HG02852 (cell line): ENCODE results near the gene CYP26C1.

Experiments used
- ATAC-seq: cut with Tn5 transposase; IDR thresholded peaks from one replicate; pipeline ENCODE4 v1.9.1; 2021; ENCODE audit warnings: mild to moderate bottlenecking, moderate library complexity; ENCODE audit not compliant: unreplicated experiment

The CYP26C1 gene, protein sequence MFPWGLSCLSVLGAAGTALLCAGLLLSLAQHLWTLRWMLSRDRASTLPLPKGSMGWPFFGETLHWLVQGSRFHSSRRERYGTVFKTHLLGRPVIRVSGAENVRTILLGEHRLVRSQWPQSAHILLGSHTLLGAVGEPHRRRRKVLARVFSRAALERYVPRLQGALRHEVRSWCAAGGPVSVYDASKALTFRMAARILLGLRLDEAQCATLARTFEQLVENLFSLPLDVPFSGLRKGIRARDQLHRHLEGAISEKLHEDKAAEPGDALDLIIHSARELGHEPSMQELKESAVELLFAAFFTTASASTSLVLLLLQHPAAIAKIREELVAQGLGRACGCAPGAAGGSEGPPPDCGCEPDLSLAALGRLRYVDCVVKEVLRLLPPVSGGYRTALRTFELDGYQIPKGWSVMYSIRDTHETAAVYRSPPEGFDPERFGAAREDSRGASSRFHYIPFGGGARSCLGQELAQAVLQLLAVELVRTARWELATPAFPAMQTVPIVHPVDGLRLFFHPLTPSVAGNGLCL

DNA sequence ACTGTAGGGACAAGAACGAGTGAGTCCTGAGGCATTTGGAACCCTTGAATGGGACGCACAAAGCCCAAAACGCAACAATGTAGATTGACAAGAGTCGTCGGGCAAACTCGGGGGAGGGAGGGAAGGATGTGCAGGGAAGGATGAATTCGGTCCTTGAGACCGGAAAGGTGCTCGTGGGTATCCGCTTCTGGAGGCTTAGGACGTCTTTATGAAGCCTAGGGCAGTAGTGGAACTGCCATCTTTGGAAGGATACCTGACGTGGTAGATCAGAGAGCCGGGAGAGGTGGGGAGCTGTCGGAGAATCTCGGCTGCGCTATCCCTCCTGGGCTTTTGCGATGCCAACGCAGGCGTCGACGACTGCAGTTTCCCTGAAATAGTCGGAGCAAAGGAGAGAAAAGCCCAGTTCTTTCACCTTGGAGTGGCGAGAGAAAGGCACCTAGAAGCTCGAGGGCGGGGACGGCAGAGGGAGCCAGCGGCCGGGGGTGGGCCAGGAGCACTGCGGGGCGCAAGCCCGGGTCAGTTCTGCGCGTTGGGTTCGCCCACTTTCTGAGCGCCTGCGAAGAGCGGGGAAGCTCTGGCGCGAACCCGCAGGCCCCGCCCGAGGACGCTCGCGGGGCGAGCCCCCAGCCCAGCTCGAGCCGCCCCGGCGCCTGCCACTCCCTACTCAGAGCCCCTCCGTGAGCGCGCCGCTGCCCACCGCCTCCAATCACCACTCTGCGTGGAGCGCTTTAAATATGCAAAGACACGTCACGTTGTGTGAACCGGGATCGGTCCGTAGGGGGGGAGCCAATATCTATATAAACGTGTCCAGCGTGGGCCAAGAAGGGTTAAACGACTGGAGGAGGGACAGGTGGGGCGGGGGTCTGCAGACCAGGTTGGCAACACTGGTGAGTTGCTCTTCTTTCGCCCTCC is at the start of gene CYP26C1:
Gene CYP26C1, plus strand, starts transcription at position 824 of the 912 bp plus-strand sequence. CDS start 466 bp downstream, outside the sequence.
- no peak for ATAC-seq

DNA sequence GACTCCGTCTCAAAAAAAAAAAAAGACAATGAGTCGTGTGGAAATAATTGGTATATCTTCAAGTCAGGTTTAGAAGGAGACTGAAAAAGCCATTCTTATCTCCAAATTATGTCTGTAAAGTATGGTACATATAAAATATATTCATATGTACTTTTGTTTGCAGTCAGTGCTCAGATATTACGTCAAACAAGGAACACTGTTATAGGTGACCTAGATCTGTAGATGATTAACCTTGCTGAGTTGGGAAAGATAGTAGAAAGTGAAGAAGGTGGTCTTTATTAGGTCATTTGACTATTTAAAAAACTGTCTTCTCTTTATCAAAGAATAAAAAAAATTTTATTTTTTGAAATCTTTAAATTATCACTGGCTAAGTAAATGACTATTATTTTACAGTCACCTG is 44.9 kb upstream of the CYP26C1 start:
- no peak for ATAC-seq

DNA sequence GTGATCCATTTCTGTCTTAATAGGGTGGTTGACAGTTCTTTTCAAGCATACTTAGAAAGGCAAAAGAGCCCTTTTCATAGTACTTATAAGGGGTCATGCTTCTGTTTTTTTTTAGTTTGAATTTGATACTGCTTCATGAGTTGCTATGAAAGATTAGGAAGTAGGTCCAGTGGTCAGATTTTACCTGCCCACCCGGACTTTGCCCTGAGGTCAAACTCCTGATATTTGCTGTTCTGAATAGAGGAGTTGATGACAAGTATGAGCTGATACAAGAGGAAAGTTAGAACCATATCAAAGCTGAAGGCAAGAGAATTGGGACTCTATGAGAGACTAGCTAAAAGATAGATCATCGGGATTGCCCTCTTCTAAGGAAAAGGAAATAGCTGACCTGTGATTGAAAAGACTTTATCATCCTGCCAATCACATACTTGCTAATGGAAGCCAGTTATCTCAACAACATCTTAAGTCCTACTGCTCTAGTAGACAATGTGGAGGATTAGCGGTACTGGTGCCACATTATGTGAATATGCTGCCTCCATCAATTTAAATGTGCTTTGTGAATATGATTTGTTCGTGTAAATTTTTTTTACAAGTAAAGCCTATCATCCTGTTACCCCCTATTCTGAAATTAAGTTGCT is 37.5 kb upstream of the CYP26C1 start:
- no peak for ATAC-seq

DNA sequence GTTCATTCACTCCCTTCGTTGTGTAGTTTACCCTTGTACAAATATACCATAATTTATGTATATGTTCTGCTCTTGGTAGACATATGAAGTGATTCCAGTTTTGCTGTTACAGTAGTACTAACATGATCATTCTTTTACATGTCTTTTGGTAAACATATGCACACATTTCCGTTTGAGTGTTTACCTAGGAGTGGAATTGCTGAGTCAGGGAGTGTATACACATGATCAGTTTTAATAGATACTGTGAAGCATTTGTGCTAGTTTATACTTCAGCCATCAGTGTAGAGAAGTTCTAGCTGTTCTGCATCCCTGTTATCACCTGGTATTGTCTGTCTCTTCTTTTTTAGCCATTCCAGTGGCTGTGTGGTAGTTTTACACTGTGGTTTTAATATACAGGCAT is 34.5 kb upstream of the CYP26C1 start:
- no peak for ATAC-seq

DNA sequence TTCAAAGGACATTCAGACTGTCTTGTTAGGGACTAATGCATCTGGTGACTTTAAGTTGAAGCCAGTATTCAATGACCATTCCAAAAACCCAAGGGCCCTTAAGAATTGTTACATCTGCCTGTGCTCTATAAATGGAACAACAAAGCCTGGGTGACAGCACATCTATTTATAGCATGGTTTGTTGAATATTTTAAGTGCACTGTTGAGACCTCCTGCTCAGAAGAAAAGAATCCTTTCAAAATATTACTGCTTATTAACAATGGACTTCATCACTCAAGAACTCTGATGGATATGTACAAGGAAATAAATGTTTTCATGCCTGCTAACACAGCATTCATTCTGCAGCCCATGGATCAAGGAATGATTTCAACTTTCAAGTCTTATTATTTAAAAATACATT is 33.1 kb upstream of the CYP26C1 start:
- no peak for ATAC-seq

DNA sequence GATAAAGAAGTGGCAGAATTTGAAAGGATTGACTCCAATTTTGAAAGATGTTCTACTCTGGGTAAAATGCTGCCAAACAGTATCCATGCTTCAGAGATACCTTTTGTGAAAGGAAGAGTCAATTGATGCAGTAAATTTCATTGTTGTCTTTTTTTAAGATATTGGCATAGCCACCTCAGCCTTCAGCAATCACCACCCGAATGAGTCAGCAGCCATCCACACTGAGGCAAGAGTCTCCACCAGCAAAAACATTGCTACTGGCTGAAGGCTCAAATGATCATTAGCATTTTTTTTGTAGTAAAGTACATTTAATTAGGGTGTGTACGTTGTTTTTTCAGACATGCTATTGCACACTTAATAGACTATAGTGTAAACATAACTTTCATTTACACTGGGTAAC is 31.7 kb upstream of the CYP26C1 start:
- ATAC-seq, result no peak

DNA sequence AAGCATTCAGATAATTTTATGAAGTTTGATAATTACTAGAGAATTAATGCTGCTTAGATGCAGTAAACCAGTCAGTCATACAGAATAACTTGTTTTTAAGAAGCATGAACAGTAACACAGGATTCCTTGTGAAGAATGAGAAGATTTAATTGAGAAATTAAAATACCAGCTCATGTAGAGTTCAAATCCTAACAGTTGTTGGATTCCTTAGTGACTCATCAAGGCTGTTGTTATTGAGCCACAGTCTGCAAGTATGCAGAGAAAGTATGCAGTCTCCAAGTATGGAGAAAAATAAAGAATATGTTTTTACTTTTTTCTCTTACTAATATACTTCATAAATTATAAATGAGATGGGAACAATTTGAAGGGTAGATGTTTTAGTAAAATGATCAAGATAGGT is 30.2 kb upstream of the CYP26C1 start:
- no peak for ATAC-seq

DNA sequence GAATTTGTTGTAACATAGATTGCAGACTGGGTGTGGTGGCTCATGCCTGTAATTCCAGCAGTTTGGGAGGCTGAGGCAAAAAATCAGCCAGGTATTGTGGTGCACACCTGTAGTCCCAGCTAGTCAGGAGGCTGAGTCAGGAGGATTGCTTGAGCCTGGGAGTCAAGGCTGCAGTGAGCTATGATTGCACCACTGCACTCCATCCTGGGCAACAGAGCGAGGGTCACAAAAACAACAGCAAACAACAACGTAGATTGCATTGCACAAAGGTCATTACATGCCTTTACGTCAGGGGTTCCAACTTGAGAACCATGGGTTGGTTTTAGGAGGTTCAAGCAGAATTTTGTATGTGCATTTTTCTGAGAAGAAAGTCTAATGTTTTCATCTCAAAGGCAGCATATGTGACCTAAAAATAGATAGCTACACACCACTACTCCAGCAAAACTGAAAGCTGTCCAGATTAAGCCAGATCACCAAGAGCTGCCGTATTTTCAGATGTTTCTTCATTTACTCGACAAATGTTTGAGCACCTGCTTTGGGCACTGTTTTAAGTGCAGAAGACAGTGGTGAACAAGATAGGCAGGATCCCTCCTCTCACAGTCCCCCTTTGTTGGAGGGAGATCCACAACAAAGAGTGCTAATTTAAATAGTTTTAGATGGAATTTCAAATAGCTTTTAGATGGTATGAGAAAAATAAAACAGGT is 28.3 kb upstream of the CYP26C1 start:
- ATAC-seq, result no peak

DNA sequence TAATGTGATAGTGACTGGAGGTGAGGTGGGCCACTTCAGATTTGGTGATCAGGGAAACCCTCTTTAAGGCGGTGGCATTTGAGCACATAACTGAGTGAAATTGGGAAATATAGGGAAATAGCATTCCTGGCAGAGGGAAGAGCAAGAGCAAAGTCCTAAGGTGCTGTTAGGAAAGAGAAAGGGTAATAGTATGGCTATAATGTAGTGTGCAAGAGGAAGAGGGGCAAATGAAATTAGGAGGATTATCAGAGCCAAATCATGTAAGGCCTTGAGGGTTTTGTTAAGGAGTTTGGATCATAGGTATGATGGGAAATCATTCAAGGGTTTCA is 27.8 kb upstream of the CYP26C1 start:
- ATAC-seq, result no peak

DNA sequence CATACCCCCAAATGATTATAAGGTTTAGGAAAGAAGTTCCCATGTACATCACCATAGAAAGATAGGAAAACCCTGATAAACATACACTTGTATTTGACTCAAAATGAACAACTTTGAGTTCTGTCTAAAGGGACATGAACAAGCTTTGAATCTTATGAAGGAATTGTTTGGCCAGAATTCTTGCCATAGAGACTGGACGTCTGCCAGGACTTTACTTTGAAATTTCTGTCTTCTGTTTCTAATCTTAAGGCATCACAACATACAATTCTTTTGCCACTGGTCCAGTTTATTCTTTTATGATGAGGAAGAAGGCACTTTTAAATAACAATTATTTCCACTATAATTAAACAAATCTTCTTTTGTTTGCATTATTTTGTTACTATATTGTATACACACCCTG is 26.2 kb upstream of the CYP26C1 start:
- ATAC-seq, result no peak

DNA sequence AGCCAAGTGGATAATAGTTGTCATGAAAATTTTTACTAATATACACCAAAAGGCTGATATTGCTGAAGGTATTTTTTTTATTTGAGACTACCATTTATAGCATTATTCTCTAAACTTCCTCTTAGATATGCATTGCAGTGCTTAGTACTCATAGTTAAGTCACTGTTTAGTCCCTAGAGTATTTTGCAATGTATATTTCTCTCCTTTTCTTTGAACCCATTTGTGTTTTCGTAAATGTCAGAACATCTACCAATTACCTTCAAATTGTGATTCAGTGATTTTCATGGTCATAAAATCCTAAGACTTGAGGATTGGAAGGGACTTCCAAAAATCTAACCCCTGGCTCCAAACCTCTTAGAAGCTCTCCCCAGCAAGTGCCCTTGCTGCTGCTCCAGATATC is 21.5 kb upstream of the CYP26C1 start:
- no peak for ATAC-seq

DNA sequence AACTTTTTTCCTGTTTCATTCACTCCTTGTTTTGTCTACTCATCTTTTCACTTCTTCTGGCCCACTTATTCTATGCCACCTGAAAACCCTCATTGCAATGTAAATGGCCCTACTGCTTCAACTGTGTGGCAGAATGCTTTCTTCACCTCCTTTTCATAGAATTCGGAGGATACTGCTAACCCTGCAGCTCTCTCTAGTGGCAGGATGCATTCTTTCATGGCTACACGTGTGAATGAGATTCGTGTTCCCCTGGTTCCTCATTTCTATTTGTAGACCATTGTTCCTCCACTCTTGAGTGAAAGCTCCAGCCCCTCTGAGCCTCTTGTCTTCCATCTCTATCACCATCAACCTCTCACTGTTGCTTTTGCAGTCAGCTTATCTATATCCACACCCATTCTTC is 20.9 kb upstream of the CYP26C1 start:
- no peak for ATAC-seq

DNA sequence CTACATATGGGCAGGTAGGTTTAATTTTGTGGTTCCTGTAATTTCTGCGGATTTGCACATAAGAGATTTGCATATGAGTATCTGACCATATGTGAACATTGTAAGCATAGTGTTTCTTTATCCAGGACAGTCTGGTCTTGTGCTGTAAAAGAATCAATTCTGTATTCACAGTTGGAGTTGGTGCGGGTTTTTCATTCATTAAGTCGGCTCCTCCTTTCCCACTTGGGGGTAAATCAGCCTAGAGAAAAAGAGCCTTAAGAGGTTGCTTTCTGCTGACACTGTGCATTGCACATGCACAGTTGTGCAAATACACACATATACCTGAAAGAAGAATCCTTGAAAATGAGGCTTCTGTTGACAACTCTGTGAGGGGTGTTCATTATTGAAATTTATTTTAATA is 6.1 kb upstream of the CYP26C1 start:
- no peak for ATAC-seq

DNA sequence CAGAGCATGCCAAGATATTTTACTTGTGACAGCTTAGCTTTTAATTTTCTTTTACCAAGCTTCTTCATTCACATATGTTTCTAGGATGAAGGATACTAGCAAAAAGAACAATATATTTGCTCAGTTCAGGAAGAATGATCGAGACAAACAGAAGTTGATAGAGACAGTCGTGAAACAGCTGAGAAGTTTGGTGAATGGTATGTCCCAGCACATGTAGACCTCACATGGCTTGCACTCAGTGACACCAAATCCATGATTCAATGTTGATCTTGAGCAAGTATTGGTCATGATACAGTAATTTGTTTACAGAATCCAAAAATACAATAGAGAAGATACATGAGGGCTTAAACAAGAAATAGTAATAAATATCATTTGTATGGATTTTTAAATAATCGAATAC is 2.5 kb upstream of the CYP26C1 start:
- no peak for ATAC-seq

DNA sequence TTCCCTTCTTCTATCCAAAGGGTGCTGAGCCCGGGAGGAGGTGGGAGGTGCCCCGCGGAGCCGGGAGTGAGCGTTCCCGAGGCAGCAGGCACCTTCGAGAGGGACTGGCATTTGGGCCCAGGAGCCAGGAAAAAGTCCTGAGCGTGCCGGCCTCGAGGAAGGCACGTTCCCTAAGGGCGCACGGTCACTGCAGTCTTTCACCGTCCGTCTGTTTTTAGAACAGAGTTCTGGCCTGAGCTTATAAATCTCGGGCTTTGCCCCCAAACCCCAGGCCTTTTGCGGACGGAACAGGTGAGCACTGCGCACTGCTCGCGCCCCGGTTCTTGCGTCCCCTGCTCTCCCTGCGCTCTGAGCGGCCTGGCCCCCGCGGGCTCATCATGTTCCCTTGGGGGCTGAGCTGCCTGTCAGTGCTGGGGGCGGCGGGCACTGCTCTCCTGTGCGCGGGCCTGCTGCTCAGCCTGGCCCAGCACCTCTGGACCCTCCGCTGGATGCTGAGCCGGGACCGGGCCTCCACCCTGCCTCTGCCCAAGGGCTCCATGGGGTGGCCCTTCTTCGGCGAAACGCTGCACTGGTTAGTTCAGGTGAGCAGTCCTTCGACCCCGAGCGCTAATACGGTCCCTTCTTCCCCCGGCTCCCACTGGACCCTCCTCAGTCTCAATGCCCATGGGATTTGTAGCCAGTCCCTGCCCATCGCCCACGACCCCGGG is 442 bp downstream of the CYP26C1 start:
- no peak for ATAC-seq

DNA sequence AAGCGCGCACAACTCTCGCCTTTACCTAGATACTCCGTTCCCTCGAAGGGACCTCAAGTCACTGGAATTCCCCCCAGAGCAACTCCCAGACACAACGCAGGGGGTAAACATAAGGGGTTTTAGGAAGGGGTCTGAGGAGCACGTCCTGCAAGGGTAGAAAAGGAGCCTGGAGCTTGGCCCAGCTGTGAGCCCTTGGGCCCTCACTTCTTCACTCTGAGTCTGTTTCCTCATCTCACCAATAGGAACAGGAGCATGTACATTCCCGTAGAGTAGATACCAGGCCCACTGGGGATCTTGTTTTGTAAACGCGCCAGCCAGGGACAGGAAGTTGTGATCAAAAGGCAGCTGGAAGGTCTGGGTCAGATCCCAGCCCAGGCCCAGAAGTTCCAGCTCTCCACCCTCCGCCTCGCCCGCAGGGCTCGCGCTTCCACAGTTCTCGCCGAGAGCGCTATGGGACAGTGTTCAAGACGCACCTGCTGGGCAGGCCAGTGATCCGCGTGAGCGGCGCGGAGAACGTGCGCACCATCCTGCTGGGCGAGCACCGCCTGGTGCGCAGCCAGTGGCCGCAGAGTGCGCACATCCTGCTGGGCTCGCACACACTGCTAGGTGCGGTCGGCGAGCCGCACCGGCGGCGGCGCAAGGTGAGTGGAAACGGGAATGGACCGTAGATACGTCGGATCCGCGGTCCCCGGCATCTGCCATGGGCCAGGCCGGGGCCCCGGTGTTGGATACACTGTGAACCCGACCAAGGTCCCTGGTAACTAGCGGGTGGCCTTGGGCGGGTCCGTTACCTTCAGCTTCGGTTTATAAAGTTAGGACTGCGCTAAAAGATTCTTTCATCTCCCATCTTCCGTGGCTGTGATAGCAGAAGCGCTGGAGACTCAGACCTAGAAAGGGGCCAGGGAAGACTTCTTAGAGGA is 1.3 kb downstream of the CYP26C1 start:
- no peak for ATAC-seq

DNA sequence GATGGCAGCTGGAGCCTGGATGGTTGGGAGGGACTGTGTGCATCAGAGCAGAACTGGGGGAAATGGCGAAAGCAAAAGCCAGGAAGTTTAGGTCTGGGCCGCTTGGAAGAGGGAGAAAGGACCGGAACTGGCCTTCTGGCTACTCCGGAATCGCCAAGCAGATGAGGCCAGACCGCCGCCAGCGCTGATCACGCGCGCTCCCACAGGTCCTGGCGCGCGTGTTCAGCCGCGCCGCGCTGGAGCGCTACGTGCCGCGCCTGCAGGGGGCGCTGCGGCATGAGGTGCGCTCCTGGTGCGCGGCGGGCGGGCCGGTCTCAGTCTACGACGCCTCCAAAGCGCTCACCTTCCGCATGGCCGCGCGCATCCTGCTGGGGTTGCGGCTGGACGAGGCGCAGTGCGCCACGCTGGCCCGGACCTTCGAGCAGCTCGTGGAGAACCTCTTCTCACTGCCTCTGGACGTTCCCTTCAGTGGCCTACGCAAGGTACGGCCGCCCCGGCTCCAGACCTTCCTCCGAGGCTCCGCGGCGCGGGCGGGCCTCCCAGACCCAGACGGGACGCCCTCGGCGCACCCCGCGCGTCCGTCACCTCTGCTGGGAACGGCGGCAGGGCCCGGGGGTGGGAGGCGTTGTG is 2.0 kb downstream of the CYP26C1 start:
- no peak for ATAC-seq

DNA sequence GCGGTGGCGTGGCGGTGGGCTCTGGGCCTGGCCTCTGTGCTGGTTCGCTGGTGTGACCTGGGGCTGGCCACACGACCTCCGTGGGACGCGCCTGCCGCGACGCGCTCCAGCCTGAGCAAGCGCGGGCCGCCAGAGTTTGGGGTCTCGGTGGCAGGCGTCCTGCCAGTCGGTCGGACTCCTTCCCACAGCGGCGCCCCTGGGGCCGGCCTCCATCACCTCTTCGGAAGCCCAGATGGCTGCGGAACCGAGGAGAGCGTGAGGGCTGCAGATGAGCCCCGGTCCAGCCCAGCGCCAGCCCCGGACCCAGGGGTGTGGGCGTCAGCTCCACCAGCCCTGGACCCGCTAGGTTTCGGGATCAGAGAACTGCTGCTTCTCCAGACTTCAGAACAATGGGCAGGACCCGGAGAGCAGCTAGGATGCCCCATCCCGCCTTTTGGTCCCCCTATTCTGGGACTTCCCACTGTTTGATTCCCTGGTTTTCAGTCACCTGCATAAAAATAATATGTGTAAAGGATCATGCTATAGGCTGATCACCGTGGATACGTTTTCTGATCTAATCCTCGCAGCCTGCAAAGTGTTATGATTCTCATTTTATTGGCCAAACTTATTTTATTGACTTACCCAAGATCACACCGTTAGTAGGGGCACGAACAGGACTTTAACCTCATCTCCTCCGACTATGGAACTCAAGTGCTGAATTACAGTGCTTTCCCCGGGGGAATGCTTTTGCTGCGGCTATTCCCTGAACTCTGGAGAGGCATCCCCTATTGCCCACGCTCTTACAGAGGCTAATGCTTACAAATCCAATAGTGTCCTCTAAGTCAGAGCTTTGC is 2.8 kb downstream of the CYP26C1 start:
- no peak for ATAC-seq
